NCI-H1105 (cell line): ENCODE measurements around the gene CEBPA.
"Not testable (repeated sequence)": the region's sequence is repeated elsewhere in the genome, so short reads cannot be mapped to it uniquely, and the experiment has no call there.

ENCODE experiments used
- DNase-seq: peaks from one replicate; lab custom pipeline; 2025; lab: John Stamatoyannopoulos, UW

Gene CEBPA

GRCh38 chr19:33324628-33325027 lies 22.3 kb upstream of the CEBPA start:
- no peak for DNase-seq

GRCh38 chr19:33323093-33323820 lies 20.9 kb upstream of the CEBPA start:
- DNase-seq, result no peak

GRCh38 chr19:33320636-33321035 lies 18.3 kb upstream of the CEBPA start:
- no peak for DNase-seq

GRCh38 chr19:33317991-33318390 lies 15.7 kb upstream of the CEBPA start:
- not testable (repeated sequence) for DNase-seq

GRCh38 chr19:33317517-33317916 lies 15.2 kb upstream of the CEBPA start:
- DNase-seq, result no peak

GRCh38 chr19:33316541-33317264 lies 14.4 kb upstream of the CEBPA start:
- no peak for DNase-seq

GRCh38 chr19:33312808-33313207 lies 10.5 kb upstream of the CEBPA start:
- not testable (repeated sequence) for DNase-seq

- DNase-seq, result no peak
Observed at GRCh38 chr19:33312065-33312464, 9.7 kb upstream of the CEBPA start.

GRCh38 chr19:33311326-33311682 lies 9.0 kb upstream of the CEBPA start:
- DNase-seq, result no peak

- no peak for DNase-seq
Observed at GRCh38 chr19:33310606-33311325, 8.4 kb upstream of the CEBPA start.

- no peak for DNase-seq
Observed at GRCh38 chr19:33309826-33310225, 7.5 kb upstream of the CEBPA start.

GRCh38 chr19:33306853-33307792 lies 4.8 kb upstream of the CEBPA start:
- no peak for DNase-seq

- DNase-seq, result no peak
Observed at GRCh38 chr19:33306191-33306590, 3.9 kb upstream of the CEBPA start.

GRCh38 chr19:33304760-33305647 lies 2.7 kb upstream of the CEBPA start:
- no peak for DNase-seq

GRCh38 chr19:33304371-33304759 lies 2.0 kb upstream of the CEBPA start:
- no peak for DNase-seq

- no peak for DNase-seq
Observed at GRCh38 chr19:33303791-33304345, 1.5 kb upstream of the CEBPA start.

GRCh38 chr19:33302974-33303790 lies 848 bp upstream of the CEBPA start:
- DNase-seq, result peak; percentile 37

GRCh38 chr19:33301900-33302174 lies 497 bp downstream of the CEBPA start:
- DNase-seq, result no peak

- DNase-seq, result no peak
Observed at GRCh38 chr19:33301144-33301899, 1.0 kb downstream of the CEBPA start.

- DNase-seq, result no peak
Observed at GRCh38 chr19:33300894-33301143, 1.5 kb downstream of the CEBPA start.
